HepG2 (cell line): ENCODE results near the gene EED. TPM values are rescaled to one million over a fixed set of nuclear protein-coding genes. Genes with fewer than 3 reads are reported as not detected.

Source experiments
- AHDC1 ChIP-seq: sonication (generic); formaldehyde crosslinking; IDR thresholded peaks from 2 replicates; pipeline ENCODE4 v1.5.1; 2020; ENCODE audit warnings: mild to moderate bottlenecking, missing genetic modification reagents, borderline replicate concordance
- ATF4 ChIP-seq, 2 experiments: fragments of 450-650 bp in 1 of 2; sonication (generic) in 1 of 2; formaldehyde crosslinking; IDR thresholded peaks; 2 replicates each; pipeline versions ENCODE4 v1.5.0 to v1.8.0; 2020 to 2022; ENCODE audit warnings: mild to moderate bottlenecking in 1 of 2, missing genetic modification reagents in 1 of 2
- BCLAF1 ChIP-seq: fragments of 450-650 bp; IDR thresholded peaks from 2 replicates; pipeline ENCODE4 v1.6.1; 2017; ENCODE audit warnings: mild to moderate bottlenecking
- HDAC6 ChIP-seq: fragments of 200-600 bp; sonication (generic); IDR thresholded peaks from 2 replicates; pipeline ENCODE4 v1.7.0; 2017; ENCODE audit warnings: mild to moderate bottlenecking, antibody characterized with exemption, low read length, low read depth
- HNRNPLL ChIP-seq: fragments of 200-400 bp; formaldehyde crosslinking; IDR thresholded peaks from 2 replicates; pipeline ENCODE4 v1.6.1; 2017; ENCODE audit warnings: mild to moderate bottlenecking, low read depth, low read length; ENCODE audit not compliant: poor library complexity, severe bottlenecking
- MXD3 ChIP-seq: IDR thresholded peaks from 2 replicates; pipeline ENCODE4 v1.6.1; 2016; ENCODE audit warnings: mild to moderate bottlenecking, missing biosample characterization, missing genetic modification reagents
- RARG ChIP-seq: sonication (generic); formaldehyde crosslinking; IDR thresholded peaks from 2 replicates; pipeline ENCODE4 v1.4.0; 2020; ENCODE audit warnings: low read depth, mild to moderate bottlenecking, missing genetic modification reagents
- RCOR2 ChIP-seq: IDR thresholded peaks from 2 replicates; pipeline ENCODE4 v1.6.1; 2016; ENCODE audit warnings: missing biosample characterization, missing genetic modification reagents
- RXRA ChIP-seq: sonication (generic); formaldehyde crosslinking; IDR thresholded peaks from 2 replicates; pipeline ENCODE4 v1.5.1; 2020; ENCODE audit warnings: missing genetic modification reagents
- SAFB2 ChIP-seq: sonication (generic); formaldehyde crosslinking; IDR thresholded peaks from 2 replicates; pipeline ENCODE4 v1.5.1; 2020; ENCODE audit warnings: missing genetic modification reagents, low read depth, mild to moderate bottlenecking, borderline replicate concordance
- SIN3B ChIP-seq: fragments of 150-350 bp; IDR thresholded peaks from 2 replicates; pipeline ENCODE4 v1.6.1; 2014; ENCODE audit warnings: low read length
- TRAFD1 ChIP-seq: sonication (generic); formaldehyde crosslinking; IDR thresholded peaks from 2 replicates; pipeline ENCODE4 v1.5.1; 2020; ENCODE audit warnings: missing genetic modification reagents, mild to moderate bottlenecking, borderline replicate concordance
- YEATS4 ChIP-seq: sonication (generic); formaldehyde crosslinking; IDR thresholded peaks from 2 replicates; pipeline ENCODE4 v1.4.0; 2020; ENCODE audit warnings: missing genetic modification reagents, borderline replicate concordance
- ZNF264 ChIP-seq: sonication (generic); formaldehyde crosslinking; IDR thresholded peaks from 2 replicates; pipeline ENCODE4 v1.4.0; 2020; ENCODE audit warnings: missing genetic modification reagents
- ZNF441 ChIP-seq: sonication (generic); formaldehyde crosslinking; IDR thresholded peaks from 2 replicates; pipeline ENCODE4 v1.7.0; 2021; ENCODE audit warnings: missing genetic modification reagents, borderline replicate concordance
- ZNF468 ChIP-seq: sonication (generic); formaldehyde crosslinking; IDR thresholded peaks from 2 replicates; pipeline ENCODE4 v1.8.0; 2022; ENCODE audit warnings: mild to moderate bottlenecking, moderate library complexity, missing genetic modification reagents
- polyA plus RNA-seq, 8 experiments: library from polyadenylated mRNA; depleted of rRNA in 3 of 8; stranded (reverse) in 7 of 8; unstranded in 1 of 8; fragments of >200 nt; fragmentation: Illumina TruSeq in 4 of 8; extraction: Trizol in 4 of 8; gene quantifications; 2 replicates each; pipeline versions ENCODE4 v1.2.1 to v1.2.3, GENCODE V29; 2011 to 2016; ENCODE audit warnings: low read depth in 4 of 8, missing spikeins in 1 of 8, mixed read lengths in 1 of 8; ENCODE audit not compliant: insufficient read depth in 1 of 8
- total RNA-seq, 5 experiments: library from RNA; depleted of rRNA; stranded (reverse); fragments of >200 nt; fragmentation: Illumina TruSeq; extraction: Trizol; gene quantifications; 2 replicates each; pipeline ENCODE4 v1.2.3, GENCODE V29; 2016; ENCODE audit warnings: low read depth in 1 of 5

EED gene
- total and polyA plus RNA-seq, 2 of the 13 experiments (the other 11 are each of a cell fraction or from before 2014, with no cell fraction given) = 11.0 to 28.4 TPM

GRCh38 chr11:86302092-86302793 is 57.7 kb downstream of the EED start, which contains the start of gene HIKESHI (continued):
- no peak for TF ChIP-seq BCLAF1
- peak; percentile 14; the same call in 1 of the 2 replicates for TF ChIP-seq RCOR2 (CRISPR knock-in tag)
- TF ChIP-seq HNRNPLL = peak; percentile 52
- peak; percentile 81 for TF ChIP-seq RXRA
- TF ChIP-seq MXD3 (CRISPR knock-in tag) = peak; percentile 55; the same call in 1 of the 2 replicates
- no peak for TF ChIP-seq ATF4 (CRISPR knock-in tag; IDR thresholded peaks at IDR 0.05)
- TF ChIP-seq ZNF468 = no peak
- no peak for TF ChIP-seq RARG
- TF ChIP-seq YEATS4 (CRISPR knock-in tag) = peak; percentile 56; the same call in 1 of the 2 replicates
- TF ChIP-seq ZNF441 (CRISPR knock-in tag) = no peak
- TF ChIP-seq TRAFD1 (CRISPR knock-in tag) = no peak
- TF ChIP-seq AHDC1 = no peak; the same call in 1 of the 2 replicates
- no peak for TF ChIP-seq HDAC6
- TF ChIP-seq SAFB2 (CRISPR knock-in tag) = no peak
- TF ChIP-seq ZNF264 (CRISPR knock-in tag) = peak; percentile 81
- no peak; the same call in 1 of the 2 replicates for TF ChIP-seq SIN3B
